Testis (tissue), 3 donors: ENCODE results near the gene BLOC1S6. TPM values are rescaled to one million over a fixed set of nuclear protein-coding genes. Genes with fewer than 3 reads are reported as not detected.
"Not testable (repeated sequence)": the region's sequence is repeated elsewhere in the genome, so short reads cannot be mapped to it uniquely, and the experiment has no call there.

Experiments used
- DNase-seq: peaks from one replicate; pipeline ENCODE4 v3.0.0-alpha.2; 2019
- H3K27ac ChIP-seq, 2 donors: fragments of 200-600 bp; sonication (generic); one replicate each; pipeline ENCODE4 v1.5.1; 2019
- H3K27me3 ChIP-seq: fragments of 200-600 bp; sonication (generic); one replicate; pipeline ENCODE4 v1.5.1; 2019
- H3K36me3 ChIP-seq: fragments of 200-600 bp; sonication (generic); one replicate; pipeline ENCODE4 v1.5.1; 2017; ENCODE audit warnings: low read depth; ENCODE audit errors: missing control alignments
- H3K4me1 ChIP-seq: fragments of 200-600 bp; sonication (generic); one replicate; pipeline ENCODE4 v1.5.1; 2019
- H3K4me3 ChIP-seq, 2 donors: fragments of 200-600 bp; sonication (generic); one replicate each; pipeline ENCODE4 v1.5.1; 2017 to 2019
- H3K9me3 ChIP-seq: fragments of 200-600 bp; sonication (generic); one replicate; pipeline ENCODE4 v1.5.1; 2017
- POLR2A ChIP-seq: fragments of 450-650 bp; IDR thresholded peaks from one replicate; pipeline ENCODE4 v1.6.1; 2017; ENCODE audit warnings: antibody characterized with exemption, mild to moderate bottlenecking, moderate library complexity
- WGBS, 2 donors: methylation state at CpG; one replicate each; pipeline ENCODE4 v1.1.5; 2018; 5-methylcytosine and 5-hydroxymethylcytosine counted together
- intact Hi-C: fragments of 100-400 bp; cut with DNase I; formaldehyde crosslinking; loops from one replicate; pipeline ENCODE4 v1.15.1; 2023; ENCODE audit warnings: low total_unique reads
- polyA plus RNA-seq: library from polyadenylated mRNA; stranded (reverse); fragments of 350-450 nt; fragmentation: Illumina TruSeq; extraction: RNeasy Lipid Tissue Mini Kit (QIAGEN cat#74804); gene quantifications from one replicate; pipeline ENCODE4 v1.2.3, GENCODE V29; 2014; ENCODE audit warnings: low read depth, low replicate concordance; ENCODE audit not compliant: insufficient read depth
- total RNA-seq, 2 donors: library from RNA; depleted of rRNA; stranded (reverse); fragments of >200 nt; gene quantifications; one replicate each; pipeline ENCODE4 v1.2.3, GENCODE V29; 2016
- TF ChIP-seq, protein P1 (sequence below), 3 experiments: fragments of 450-650 bp in 2 of 3; fragments of 200-600 bp in 1 of 3; sonication (generic) in 1 of 3; IDR thresholded peaks; one replicate each; pipeline ENCODE4 v1.5.1; 2016 to 2019; ENCODE audit warnings: antibody characterized with exemption in 3 of 3, mild to moderate bottlenecking in 2 of 3, moderate library complexity in 1 of 3

BLOC1S6 gene
- total and polyA plus RNA-seq, 3 donors from 2014 or later = 29.1 to 49.7 (median 45.3) TPM

DNA sequence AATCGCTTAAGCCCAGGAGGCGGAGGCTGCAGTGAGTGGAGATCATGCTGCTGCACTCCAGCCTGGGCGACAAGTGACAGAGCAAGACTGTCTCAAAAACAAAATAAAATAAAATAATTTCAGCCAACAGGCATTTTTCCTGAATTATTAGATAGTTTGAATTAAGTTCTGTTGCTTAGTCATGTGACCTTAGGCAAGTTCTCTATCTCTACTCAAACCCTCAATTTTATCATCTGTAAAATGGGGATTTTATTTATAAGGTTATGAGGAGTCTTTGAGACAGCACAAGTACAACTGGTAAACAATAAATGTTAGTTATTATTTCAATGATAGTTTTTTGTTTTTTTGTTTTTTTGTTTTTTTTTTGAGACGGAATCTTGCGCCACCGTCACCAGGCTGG is 60.6 kb downstream of the BLOC1S6 start:
- Histone ChIP-seq H3K27me3 (no peaks in the 10 kb centered on the region), H3K9me3 (no peaks in the 10 kb centered on the region), H3K4me1 (no peaks in the 10 kb centered on the region), H3K4me3 (no peak overlapping the region), H3K27ac (no peak overlapping the region), H3K36me3 (no peaks in the 10 kb centered on the region)
- WGBS, 2 donors = 91 to 96% methylated on average over 6 of the region's 6 CpGs
- intact Hi-C loops = no loop called here
- DNase-seq = no peak
- TF ChIP-seq POLR2A = no peak
- TF ChIP-seq, protein P1, sequence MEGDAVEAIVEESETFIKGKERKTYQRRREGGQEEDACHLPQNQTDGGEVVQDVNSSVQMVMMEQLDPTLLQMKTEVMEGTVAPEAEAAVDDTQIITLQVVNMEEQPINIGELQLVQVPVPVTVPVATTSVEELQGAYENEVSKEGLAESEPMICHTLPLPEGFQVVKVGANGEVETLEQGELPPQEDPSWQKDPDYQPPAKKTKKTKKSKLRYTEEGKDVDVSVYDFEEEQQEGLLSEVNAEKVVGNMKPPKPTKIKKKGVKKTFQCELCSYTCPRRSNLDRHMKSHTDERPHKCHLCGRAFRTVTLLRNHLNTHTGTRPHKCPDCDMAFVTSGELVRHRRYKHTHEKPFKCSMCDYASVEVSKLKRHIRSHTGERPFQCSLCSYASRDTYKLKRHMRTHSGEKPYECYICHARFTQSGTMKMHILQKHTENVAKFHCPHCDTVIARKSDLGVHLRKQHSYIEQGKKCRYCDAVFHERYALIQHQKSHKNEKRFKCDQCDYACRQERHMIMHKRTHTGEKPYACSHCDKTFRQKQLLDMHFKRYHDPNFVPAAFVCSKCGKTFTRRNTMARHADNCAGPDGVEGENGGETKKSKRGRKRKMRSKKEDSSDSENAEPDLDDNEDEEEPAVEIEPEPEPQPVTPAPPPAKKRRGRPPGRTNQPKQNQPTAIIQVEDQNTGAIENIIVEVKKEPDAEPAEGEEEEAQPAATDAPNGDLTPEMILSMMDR (IDR thresholded peaks at IDR 0.05) = no peak

DNA sequence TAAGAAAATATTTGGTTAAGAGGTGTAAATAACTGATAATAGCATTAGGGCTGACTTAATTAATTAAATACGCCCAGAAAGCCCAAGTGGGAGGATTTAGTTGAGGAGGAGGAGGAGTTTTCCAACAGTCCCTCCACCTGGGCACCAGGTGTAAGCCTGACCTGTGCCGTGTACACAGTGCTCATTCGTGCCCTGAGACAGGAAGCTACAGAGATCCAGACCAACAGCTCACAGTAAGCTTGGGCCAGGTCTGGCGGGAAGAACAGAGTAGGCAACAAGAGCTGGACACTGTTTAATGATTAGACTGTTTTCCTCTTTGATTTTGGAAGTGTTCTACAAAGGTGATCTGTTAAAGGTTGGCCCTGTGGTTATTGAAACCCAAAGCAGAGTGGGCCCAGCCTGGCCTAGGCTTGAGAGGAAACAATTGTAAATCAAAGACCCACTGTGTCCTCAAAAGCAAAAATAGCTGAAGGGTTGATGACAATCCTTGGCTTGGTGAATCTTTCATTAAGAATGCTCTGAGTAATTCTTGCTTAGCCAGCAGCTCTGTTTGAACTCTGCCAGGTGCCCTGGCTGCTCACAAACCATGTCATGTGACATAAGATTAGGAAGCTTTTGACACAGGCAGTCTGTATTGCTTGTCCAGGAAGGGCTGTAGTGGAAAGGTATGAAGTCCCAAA is 61.5 kb downstream of the BLOC1S6 start:
- Histone ChIP-seq H3K4me1 (no peaks in the 10 kb centered on the region), H3K27ac (no peak overlapping the region), H3K4me3 (no peak overlapping the region), H3K9me3 (no peaks in the 10 kb centered on the region), H3K27me3 (no peaks in the 10 kb centered on the region), H3K36me3 (no peaks in the 10 kb centered on the region)
- 87 to 94% methylated on average over 4 of the region's 4 CpGs for WGBS, 2 donors
- intact Hi-C loops = no loop called here
- DNase-seq = no peak
- TF ChIP-seq, protein P1 (IDR thresholded peaks at IDR 0.05) = no peak
- TF ChIP-seq POLR2A = no peak

DNA sequence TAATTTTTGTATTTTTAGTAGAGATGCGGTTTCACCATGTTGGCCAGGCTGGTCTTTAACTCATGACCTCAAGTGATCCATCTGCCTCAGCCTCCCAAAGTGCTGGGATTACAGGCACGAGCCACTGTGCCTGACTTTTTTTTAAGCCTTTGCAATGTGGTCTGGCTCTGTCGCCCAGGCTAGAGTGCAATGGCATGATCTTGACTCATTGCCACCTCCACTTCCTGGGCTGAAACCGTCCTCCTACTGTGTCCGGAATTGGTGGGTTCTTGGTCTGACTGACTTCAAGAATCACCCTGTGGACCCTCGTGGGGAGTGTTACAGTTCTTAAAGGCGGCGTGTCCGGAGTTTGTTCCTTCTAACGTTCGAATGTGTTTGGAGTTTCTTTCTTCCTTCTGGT is 62.8 kb downstream of the BLOC1S6 start:
- H3K4me1 ChIP-seq, intact Hi-C loops, H3K4me3 ChIP-seq, H3K27me3 ChIP-seq, DNase-seq, H3K9me3 ChIP-seq, H3K27ac ChIP-seq, H3K36me3 ChIP-seq: not testable (repeated sequence)
- 85 to 90% methylated on average over 11 of the region's 11 CpGs for WGBS, 2 donors

DNA sequence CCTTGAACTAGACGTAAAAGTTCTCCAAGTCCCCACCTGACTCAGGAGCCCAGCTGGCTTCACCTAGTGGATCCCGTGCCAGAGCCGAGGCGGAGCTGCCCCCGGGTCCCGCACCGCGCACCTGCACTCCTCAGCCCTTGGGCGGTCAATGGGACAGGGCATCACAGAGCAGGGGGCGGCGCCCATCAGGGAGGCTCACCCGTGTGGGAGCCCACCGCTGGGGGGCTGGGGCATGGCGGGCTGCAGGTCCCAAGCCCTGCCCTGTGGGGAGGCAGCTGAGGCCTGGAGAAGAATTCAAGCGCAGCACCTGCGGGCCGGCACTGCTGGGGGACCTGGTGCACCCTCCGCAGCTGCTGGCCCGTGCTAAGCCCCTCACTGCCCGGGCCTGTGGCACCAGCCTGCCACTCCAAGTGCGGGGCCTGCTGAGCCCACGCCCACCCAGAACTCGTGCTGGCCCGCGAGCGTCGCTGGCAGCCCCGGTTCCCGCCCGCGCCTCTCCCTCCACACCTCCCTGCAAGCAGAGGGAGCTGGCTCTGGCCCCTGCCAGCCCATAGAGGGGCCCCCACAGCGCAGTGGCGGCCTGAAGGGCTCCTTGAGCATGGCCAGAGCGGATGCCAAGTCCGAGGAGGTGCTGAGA is 63.8 kb downstream of the BLOC1S6 start:
- no peaks in the 10 kb centered on the region for H3K27me3 ChIP-seq
- TF ChIP-seq POLR2A = no peak
- no peak for DNase-seq
- no peaks in the 10 kb centered on the region for H3K4me1 ChIP-seq
- H3K4me3 ChIP-seq = peak overlapping the region in 1 of 2 donors; percentile 24
- H3K27ac ChIP-seq = no peak overlapping the region
- H3K9me3 ChIP-seq = no peaks in the 10 kb centered on the region
- intact Hi-C loops = no loop called here
- H3K36me3 ChIP-seq = no peaks in the 10 kb centered on the region
- 78 to 85% methylated on average over 9 to 35 of the region's 35 CpGs for WGBS, 2 donors

DNA sequence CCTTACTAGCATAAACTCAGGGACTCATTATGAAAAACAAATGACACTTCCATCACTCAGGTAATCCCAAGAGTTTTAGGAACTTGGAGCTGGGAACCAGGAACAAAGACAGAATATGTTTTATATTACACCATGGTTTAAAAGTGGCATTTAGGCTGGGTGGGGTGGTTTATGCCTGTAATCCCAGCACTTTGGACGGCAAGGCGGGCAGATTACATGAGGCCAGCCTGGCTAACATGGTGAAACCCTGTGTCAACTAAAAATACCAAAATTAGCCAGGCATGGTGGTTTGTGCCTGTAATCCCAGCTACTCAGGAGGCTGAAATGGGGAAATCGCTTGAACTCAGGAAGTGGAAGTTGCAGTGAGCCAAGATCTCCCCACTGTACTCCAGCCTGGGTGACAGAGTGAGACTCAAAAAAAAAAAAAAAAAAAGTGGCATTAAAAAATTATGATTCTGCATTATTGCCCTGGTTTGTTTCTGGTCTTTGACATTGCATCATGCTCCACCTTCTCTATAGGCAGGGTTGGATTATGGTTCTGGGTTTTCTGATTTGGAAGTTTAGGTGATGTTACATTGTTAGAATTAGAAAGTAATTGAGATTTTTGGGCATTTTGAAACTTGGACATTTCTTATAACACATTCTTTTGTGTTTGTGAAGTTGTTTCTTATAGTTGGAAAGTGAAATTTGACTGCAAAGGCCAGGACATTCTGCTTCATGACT is 66.7 kb downstream of the BLOC1S6 start:
- Histone ChIP-seq H3K9me3 (no peaks in the 10 kb centered on the region), H3K27me3 (no peaks in the 10 kb centered on the region), H3K36me3 (no peaks in the 10 kb centered on the region), H3K4me3 (no peak overlapping the region), H3K27ac (no peak overlapping the region), H3K4me1 (no peaks in the 10 kb centered on the region)
- TF ChIP-seq POLR2A = no peak
- TF ChIP-seq, protein P1 (IDR thresholded peaks at IDR 0.05) = no peak
- intact Hi-C loops = no loop called here
- DNase-seq = no peak
- 84 to 91% methylated on average over 3 of the region's 3 CpGs for WGBS, 2 donors
